IPS-20b (cell line): ENCODE measurements around the gene EDRF1.

Experiments used
- H3K27ac ChIP-seq: one replicate; pipeline ENCODE4 v1.5.1; 2013; ENCODE audit warnings: low read length
- H3K27me3 ChIP-seq: 2 replicates; pipeline ENCODE4 v1.6.1; 2013; ENCODE audit warnings: mild to moderate bottlenecking, low read length, inconsistent platforms; ENCODE audit not compliant: insufficient read depth
- H3K36me3 ChIP-seq: 2 replicates; pipeline ENCODE4 v1.6.1; 2013; ENCODE audit warnings: low read depth, mild to moderate bottlenecking, inconsistent platforms, low read length, moderate library complexity; ENCODE audit not compliant: insufficient read depth
- H3K4me1 ChIP-seq: 2 replicates; pipeline ENCODE4 v1.6.1; 2013; ENCODE audit warnings: mild to moderate bottlenecking, control low read depth, inconsistent platforms, low read length, moderate library complexity; ENCODE audit not compliant: insufficient read depth
- H3K4me3 ChIP-seq: 2 replicates; pipeline ENCODE4 v1.5.1; 2013; ENCODE audit warnings: mild to moderate bottlenecking, low read length, inconsistent platforms
- H3K9ac ChIP-seq: 2 replicates; pipeline ENCODE4 v1.6.1; 2013; ENCODE audit warnings: low read depth, mild to moderate bottlenecking, inconsistent platforms, low read length, moderate library complexity
- H3K9me3 ChIP-seq: 2 replicates; pipeline ENCODE4 v1.6.1; 2013; ENCODE audit warnings: mild to moderate bottlenecking, low read depth, low read length, inconsistent platforms; ENCODE audit not compliant: insufficient read depth

The EDRF1 gene

GRCh38 chr10:125739994-125740679 is 20.6 kb downstream of the EDRF1 start:
- no peaks in the 10 kb centered on the region for H3K27me3 ChIP-seq
- H3K9me3 ChIP-seq = no peaks in the 10 kb centered on the region
- H3K36me3 ChIP-seq = peaks cover 99% of the 10 kb centered on the region
- no peak overlapping the region for H3K27ac ChIP-seq
- no peak overlapping the region for H3K4me3 ChIP-seq
- H3K9ac ChIP-seq = no peak overlapping the region
- no peaks in the 10 kb centered on the region for H3K4me1 ChIP-seq

GRCh38 chr10:125742465-125742864 is 23.0 kb downstream of the EDRF1 start:
- no peaks in the 10 kb centered on the region for H3K27me3 ChIP-seq
- no peaks in the 10 kb centered on the region for H3K4me1 ChIP-seq
- peaks cover 99% of the 10 kb centered on the region for H3K36me3 ChIP-seq
- no peaks in the 10 kb centered on the region for H3K9me3 ChIP-seq
- no peak overlapping the region for H3K4me3 ChIP-seq
- no peak overlapping the region for H3K9ac ChIP-seq
- no peak overlapping the region for H3K27ac ChIP-seq

- Histone ChIP-seq H3K4me3 (no peak overlapping the region), H3K27ac (no peak overlapping the region), H3K9ac (no peak overlapping the region), H3K4me1 (no peaks in the 10 kb centered on the region), H3K27me3 (no peaks in the 10 kb centered on the region), H3K36me3 (peaks cover 99% of the 10 kb centered on the region), H3K9me3 (no peaks in the 10 kb centered on the region)
These were observed 25.4 kb downstream of the EDRF1 start for GRCh38 chr10:125744909-125745308.

GRCh38 chr10:125747417-125747816 is 27.9 kb downstream of the EDRF1 start:
- H3K9me3 ChIP-seq = no peaks in the 10 kb centered on the region
- no peak overlapping the region for H3K27ac ChIP-seq
- H3K27me3 ChIP-seq = no peaks in the 10 kb centered on the region
- H3K36me3 ChIP-seq = peaks cover 100% of the 10 kb centered on the region
- no peak overlapping the region for H3K9ac ChIP-seq
- no peak overlapping the region for H3K4me3 ChIP-seq
- no peaks in the 10 kb centered on the region for H3K4me1 ChIP-seq

- H3K9ac ChIP-seq = no peak overlapping the region
- no peaks in the 10 kb centered on the region; the same call in 1 of the 2 replicates for H3K4me1 ChIP-seq
- no peak overlapping the region for H3K4me3 ChIP-seq
- H3K36me3 ChIP-seq = peaks cover 93% of the 10 kb centered on the region
- no peak overlapping the region for H3K27ac ChIP-seq
- no peaks in the 10 kb centered on the region for H3K27me3 ChIP-seq
- no peaks in the 10 kb centered on the region for H3K9me3 ChIP-seq
These were observed 36.7 kb downstream of the EDRF1 start for GRCh38 chr10:125756196-125756595.

- no peak overlapping the region for H3K27ac ChIP-seq
These were observed 37.5 kb downstream of the EDRF1 start for GRCh38 chr10:125756853-125757487.

GRCh38 chr10:125757742-125758141 is 38.2 kb downstream of the EDRF1 start:
- Histone ChIP-seq H3K9me3 (no peaks in the 10 kb centered on the region), H3K4me3 (no peak overlapping the region), H3K27me3 (no peaks in the 10 kb centered on the region), H3K27ac (no peak overlapping the region), H3K9ac (no peak overlapping the region; the same call in 1 of the 2 replicates), H3K36me3 (peaks cover 89% of the 10 kb centered on the region), H3K4me1 (peaks cover 15% of the 10 kb centered on the region; the same call in 1 of the 2 replicates)

More at GRCh38 chr10:125756853-125757487, 37.5 kb downstream of the EDRF1 start:
- Histone ChIP-seq H3K36me3 (peaks cover 93% of the 10 kb centered on the region), H3K27me3 (no peaks in the 10 kb centered on the region), H3K9ac (no peak overlapping the region; the same call in 1 of the 2 replicates), H3K4me3 (no peak overlapping the region), H3K4me1 (peaks cover 8% of the 10 kb centered on the region; the same call in 1 of the 2 replicates), H3K9me3 (no peaks in the 10 kb centered on the region)

GRCh38 chr10:125761961-125762360 is 42.5 kb downstream of the EDRF1 start:
- H3K27ac ChIP-seq = no peak overlapping the region
- H3K9me3 ChIP-seq = no peaks in the 10 kb centered on the region
- H3K36me3 ChIP-seq = peaks cover 92% of the 10 kb centered on the region
- no peaks in the 10 kb centered on the region for H3K27me3 ChIP-seq
- H3K4me1 ChIP-seq = peaks cover 19% of the 10 kb centered on the region; the same call in 1 of the 2 replicates
- H3K4me3 ChIP-seq = no peak overlapping the region
- H3K9ac ChIP-seq = peak overlapping the region; percentile 6; the same call in 1 of the 2 replicates

GRCh38 chr10:125762692-125763648 is 43.5 kb downstream of the EDRF1 start:
- no peaks in the 10 kb centered on the region for H3K9me3 ChIP-seq
- H3K36me3 ChIP-seq = peaks cover 83% of the 10 kb centered on the region
- no peak overlapping the region; the same call in 1 of the 2 replicates for H3K9ac ChIP-seq
- no peak overlapping the region for H3K27ac ChIP-seq
- H3K27me3 ChIP-seq = no peaks in the 10 kb centered on the region
- H3K4me3 ChIP-seq = peak overlapping the region; percentile 27; the same call in 1 of the 2 replicates
- peaks cover 19% of the 10 kb centered on the region; the same call in 1 of the 2 replicates for H3K4me1 ChIP-seq

GRCh38 chr10:125765835-125766234 is 46.3 kb downstream of the EDRF1 start:
- H3K9ac ChIP-seq = no peak overlapping the region
- H3K27me3 ChIP-seq = no peaks in the 10 kb centered on the region
- peaks cover 19% of the 10 kb centered on the region; the same call in 1 of the 2 replicates for H3K4me1 ChIP-seq
- no peak overlapping the region for H3K4me3 ChIP-seq
- no peak overlapping the region for H3K27ac ChIP-seq
- no peaks in the 10 kb centered on the region for H3K9me3 ChIP-seq
- H3K36me3 ChIP-seq = peaks cover 57% of the 10 kb centered on the region

GRCh38 chr10:125766511-125766910 is 47.0 kb downstream of the EDRF1 start:
- Histone ChIP-seq H3K27me3 (no peaks in the 10 kb centered on the region), H3K9ac (no peak overlapping the region), H3K27ac (no peak overlapping the region), H3K9me3 (no peaks in the 10 kb centered on the region), H3K4me3 (no peak overlapping the region), H3K4me1 (peaks cover 16% of the 10 kb centered on the region; the same call in 1 of the 2 replicates), H3K36me3 (peaks cover 51% of the 10 kb centered on the region)
